H1 (cell line): ENCODE results near the gene LGR4. TPM values are rescaled to one million over a fixed set of nuclear protein-coding genes. Genes with fewer than 3 reads are reported as not detected.

Source experiments
- CTCF ChIA-PET: fragments of 300-600 bp; sonication (Branson Sonifier 250); formaldehyde crosslinking; loops from one replicate; lab custom pipeline; 2021; ENCODE audit not compliant: partially characterized antibody; lab: Charles Lee
- POLR2A ChIA-PET: fragments of 300-600 bp; sonication (Branson Sonifier 250); formaldehyde crosslinking; loops from one replicate; lab custom pipeline; 2021; ENCODE audit warnings: inconsistent platforms; ENCODE audit not compliant: partially characterized antibody; lab: Charles Lee
- DNase-seq, 2 experiments: peaks; one replicate each; pipeline versions ENCODE4 v3.0.0 to v3.0.0-alpha.2; 2010 to 2022; ENCODE audit warnings: low spot score in 2 of 2, low read depth in 1 of 2, mixed read lengths in 1 of 2
- FAIRE-seq: peaks from 2 replicates; lab custom pipeline; 2011; peaks lifted over from hg19 to GRCh38; lab: Jason Lieb, UNC
- H2AFZ ChIP-seq: 2 replicates; pipeline ENCODE4 v1.8.1; 2012; ENCODE audit warnings: low read length, inconsistent platforms
- H2AK5ac ChIP-seq: 2 replicates; pipeline ENCODE4 v1.6.1; 2013; ENCODE audit warnings: low read depth, low read length
- H2BK120ac ChIP-seq: replicated peaks from 2 replicates; pipeline ENCODE3; 2013; ENCODE audit warnings: low read depth, low read length, inconsistent platforms
- H2BK12ac ChIP-seq: 2 replicates; pipeline ENCODE4 v1.6.1; 2013; ENCODE audit warnings: low read depth, low read length
- H2BK15ac ChIP-seq: 2 replicates; pipeline ENCODE4 v1.6.1; 2013; ENCODE audit warnings: low read length
- H2BK20ac ChIP-seq: 2 replicates; pipeline ENCODE4 v1.6.1; 2013; ENCODE audit warnings: low read length
- H2BK5ac ChIP-seq: 2 replicates; pipeline ENCODE4 v1.6.1; 2013; ENCODE audit warnings: low read depth, low read length
- H3K14ac ChIP-seq: 2 replicates; pipeline ENCODE4 v1.6.1; 2013; ENCODE audit warnings: inconsistent platforms; ENCODE audit not compliant: insufficient read length
- H3K18ac ChIP-seq: 2 replicates; pipeline ENCODE4 v1.6.1; 2013; ENCODE audit warnings: low read length; ENCODE audit errors: extremely low read depth
- H3K23ac ChIP-seq: 2 replicates; pipeline ENCODE4 v1.6.1; 2013; ENCODE audit warnings: inconsistent platforms; ENCODE audit not compliant: insufficient read length
- H3K23me2 ChIP-seq: 2 replicates; pipeline ENCODE4 v1.6.1; 2013; ENCODE audit warnings: low read depth, low read length
- H3K27ac ChIP-seq: 2 replicates; pipeline ENCODE4 v1.6.1; 2011; ENCODE audit warnings: low read depth, low read length, inconsistent platforms
- H3K27me3 ChIP-seq, 4 experiments: replicated peaks in 1 of 4; 1 replicate in 1 of 4; 2 replicates in 3 of 4; pipeline versions ENCODE4 v1.6.1 to v1.8.1; 2011 to 2013; ENCODE audit warnings: low read length in 3 of 4, mild to moderate bottlenecking in 3 of 4, inconsistent platforms in 2 of 4, mixed read lengths in 2 of 4, moderate library complexity in 1 of 4; ENCODE audit not compliant: control insufficient read depth in 3 of 4, insufficient read depth in 3 of 4; ENCODE audit errors: extremely low read depth in 1 of 4
- H3K36me3 ChIP-seq, 4 experiments: 2 replicates each; pipeline versions ENCODE4 v1.6.1 to v1.8.1; 2011 to 2013; ENCODE audit warnings: mild to moderate bottlenecking in 4 of 4, low read length in 3 of 4, moderate library complexity in 2 of 4, control low read depth in 1 of 4, inconsistent platforms in 1 of 4; ENCODE audit not compliant: insufficient read depth in 4 of 4, control insufficient read depth in 2 of 4
- H3K4ac ChIP-seq: replicated peaks from 2 replicates; pipeline ENCODE3; 2013; ENCODE audit warnings: low read length, low read depth, mixed read lengths, inconsistent platforms; ENCODE audit not compliant: insufficient read length
- H3K4me1 ChIP-seq, 4 experiments: replicated peaks in 1 of 4; 1 replicate in 1 of 4; 2 replicates in 3 of 4; pipeline versions ENCODE4 v1.6.1 to v1.8.1; 2011 to 2013; ENCODE audit warnings: low read length in 3 of 4, inconsistent platforms in 2 of 4, mixed read lengths in 1 of 4; ENCODE audit not compliant: insufficient read depth in 4 of 4, control insufficient read depth in 3 of 4
- H3K4me2 ChIP-seq, 2 experiments: 2 replicates each; pipeline versions ENCODE4 v1.6.1 to v1.8.1; 2011 to 2013; ENCODE audit warnings: low read depth in 2 of 2, low read length in 2 of 2, control low read depth in 1 of 2, inconsistent platforms in 1 of 2, mild to moderate bottlenecking in 1 of 2; ENCODE audit not compliant: insufficient read depth in 1 of 2
- H3K4me3 ChIP-seq, 4 experiments: fragments of 200-600, 300-600 bp in 1 of 4; sonication (generic), shearing (Covaris generic), sonication (Bioruptor Twin) in 1 of 4; 2 replicates each; pipeline versions ENCODE4 v1.5.1 to v1.8.1; 2011 to 2016; ENCODE audit warnings: low read length in 4 of 4, low read depth in 3 of 4, control low read depth in 2 of 4, inconsistent platforms in 2 of 4, mild to moderate bottlenecking in 2 of 4, mixed read lengths in 1 of 4, moderate library complexity in 1 of 4; ENCODE audit not compliant: insufficient read depth in 2 of 4; ENCODE audit errors: extremely low read depth in 1 of 4
- H3K56ac ChIP-seq: replicated peaks from 2 replicates; pipeline ENCODE3; 2013; ENCODE audit warnings: low read depth, mild to moderate bottlenecking, mixed read lengths, low read length, inconsistent platforms; ENCODE audit not compliant: insufficient read length
- H3K79me1 ChIP-seq: 2 replicates; pipeline ENCODE4 v1.6.1; 2013; ENCODE audit warnings: low read depth, low read length, control low read depth
- H3K79me2 ChIP-seq, 2 experiments: 2 replicates each; pipeline versions ENCODE4 v1.6.1 to v1.8.1; 2012 to 2013; ENCODE audit warnings: low read length in 2 of 2, mild to moderate bottlenecking in 2 of 2, inconsistent platforms in 1 of 2; ENCODE audit not compliant: insufficient read depth in 2 of 2, control insufficient read depth in 1 of 2
- H3K9ac ChIP-seq, 4 experiments: replicated peaks in 1 of 4; 1 replicate in 1 of 4; 2 replicates in 3 of 4; pipeline versions ENCODE4 v1.6.1 to v1.8.1; 2011 to 2013; ENCODE audit warnings: low read depth in 3 of 4, low read length in 3 of 4, control low read depth in 2 of 4, mild to moderate bottlenecking in 2 of 4, moderate library complexity in 2 of 4, inconsistent platforms in 1 of 4; ENCODE audit errors: extremely low read depth in 1 of 4
- H3K9me3 ChIP-seq, 2 experiments: 2 replicates each; pipeline versions ENCODE4 v1.6.1 to v1.8.1; 2012 to 2013; ENCODE audit warnings: mild to moderate bottlenecking in 2 of 2, moderate library complexity in 2 of 2, control low read depth in 1 of 2, inconsistent platforms in 1 of 2, low read depth in 1 of 2, low read length in 1 of 2, mixed read lengths in 1 of 2; ENCODE audit not compliant: insufficient read depth in 2 of 2
- H4K20me1 ChIP-seq, 2 experiments: replicated peaks in 1 of 2; 2 replicates each; pipeline versions ENCODE3 to v1.8.1; 2011 to 2013; ENCODE audit warnings: inconsistent platforms in 2 of 2, low read length in 2 of 2, mild to moderate bottlenecking in 1 of 2; ENCODE audit not compliant: insufficient read depth in 2 of 2, control insufficient read depth in 1 of 2
- H4K5ac ChIP-seq: 2 replicates; pipeline ENCODE4 v1.6.1; 2013; ENCODE audit warnings: low read length, low read depth, mixed read lengths, inconsistent platforms; ENCODE audit not compliant: insufficient read length
- H4K8ac ChIP-seq: 2 replicates; pipeline ENCODE4 v1.8.0; 2013; ENCODE audit warnings: mild to moderate bottlenecking, moderate library complexity, low read length, inconsistent platforms; ENCODE audit not compliant: insufficient read depth; ENCODE audit errors: extremely low read depth
- H4K91ac ChIP-seq: replicated peaks from 2 replicates; pipeline ENCODE3; 2013; ENCODE audit warnings: low read length, mixed read lengths, inconsistent platforms; ENCODE audit not compliant: insufficient read length
- BCL11A ChIP-seq, 2 experiments: IDR thresholded peaks; one replicate each; pipeline ENCODE4 v1.6.1; 2011; ENCODE audit warnings: low read depth in 2 of 2, low read length in 2 of 2, mild to moderate bottlenecking in 2 of 2
- GABPA ChIP-seq: IDR thresholded peaks from 2 replicates; pipeline ENCODE4 v1.6.1; 2011; ENCODE audit warnings: mild to moderate bottlenecking, low read length, moderate library complexity, borderline replicate concordance; ENCODE audit not compliant: insufficient read depth
- HDAC6 ChIP-seq: IDR thresholded peaks from one replicate; pipeline ENCODE4 v1.7.1; 2012; ENCODE audit warnings: low read depth, mild to moderate bottlenecking, inconsistent platforms, low read length, moderate library complexity
- JUN ChIP-seq: IDR thresholded peaks from 2 replicates; pipeline ENCODE4 v1.6.1; 2011; ENCODE audit warnings: low read depth, mild to moderate bottlenecking, improper control_type of control experiment, low read length
- NRF1 ChIP-seq: IDR thresholded peaks from 2 replicates; pipeline ENCODE4 v1.6.1; 2011; ENCODE audit warnings: mild to moderate bottlenecking, low read depth, low read length, improper control_type of control experiment
- SAP30 ChIP-seq: fragments of 300-600 bp; sonication (generic); IDR thresholded peaks from 2 replicates; pipeline ENCODE4 v1.7.1; 2012; ENCODE audit warnings: low read length, moderate library complexity, mild to moderate bottlenecking, inconsistent platforms; ENCODE audit not compliant: insufficient read depth, insufficient replicate concordance
- SIRT6 ChIP-seq: IDR thresholded peaks from one replicate; pipeline ENCODE4 v1.7.1; 2012; ENCODE audit warnings: low read length, inconsistent platforms
- TAF1 ChIP-seq: IDR thresholded peaks from 2 replicates; pipeline ENCODE4 v1.6.1; 2011; ENCODE audit warnings: mild to moderate bottlenecking, low read depth, low read length
- YY1 ChIP-seq: IDR thresholded peaks from 2 replicates; pipeline ENCODE4 v1.6.1; 2011; ENCODE audit warnings: low read depth, mild to moderate bottlenecking, low read length
- WGBS, 2 experiments: shearing (Covaris generic) in 1 of 2; methylation state at CpG; one replicate each; pipeline versions ENCODE4 v1.1.6 to v1.1.7; 2013 to 2015; ENCODE audit warnings: low lambda C conversion rate in 2 of 2, mixed read lengths in 2 of 2, inconsistent platforms in 1 of 2, low coverage in 1 of 2, missing lambda C conversion rate in 1 of 2; ENCODE audit not compliant: insufficient replicate concordance in 2 of 2, insufficient coverage in 1 of 2, insufficient read length in 1 of 2; ENCODE audit errors: extremely low coverage in 1 of 2, missing lambda C conversion rate in 1 of 2; 5-methylcytosine and 5-hydroxymethylcytosine counted together
- polyA plus RNA-seq, 7 experiments: library from polyadenylated mRNA; depleted of rRNA in 3 of 7; stranded (reverse) in 5 of 7; unstranded in 2 of 7; fragments of >200 nt in 5 of 7; fragments of 200-250 nt in 2 of 7; gene quantifications; 1 replicate in 5 of 7; 2 replicates in 1 of 7; 4 replicates in 1 of 7; pipeline versions ENCODE4 v1.2.1 to v1.2.3, GENCODE V29; 2011 to 2013; ENCODE audit warnings: missing spikeins in 2 of 7, mixed read lengths in 2 of 7
- total RNA-seq: library from RNA; stranded (reverse); fragmentation: NEBNext Ultra II Directional; extraction: Animal tissue kit (Norgen Biotek cat#: 25700); gene quantifications from 2 replicates; pipeline ENCODE4 v1.2.1, GENCODE V29; 2021
- TF ChIP-seq, protein P1 (sequence below): IDR thresholded peaks from 2 replicates; pipeline ENCODE4 v1.6.1; 2012; ENCODE audit warnings: low read length, inconsistent platforms

Gene LGR4
- total and polyA plus RNA-seq, 2 of the 8 experiments (the other 6 are each of a cell fraction or from before 2014, with no cell fraction given) = 26.6 to 61.7 TPM

DNA sequence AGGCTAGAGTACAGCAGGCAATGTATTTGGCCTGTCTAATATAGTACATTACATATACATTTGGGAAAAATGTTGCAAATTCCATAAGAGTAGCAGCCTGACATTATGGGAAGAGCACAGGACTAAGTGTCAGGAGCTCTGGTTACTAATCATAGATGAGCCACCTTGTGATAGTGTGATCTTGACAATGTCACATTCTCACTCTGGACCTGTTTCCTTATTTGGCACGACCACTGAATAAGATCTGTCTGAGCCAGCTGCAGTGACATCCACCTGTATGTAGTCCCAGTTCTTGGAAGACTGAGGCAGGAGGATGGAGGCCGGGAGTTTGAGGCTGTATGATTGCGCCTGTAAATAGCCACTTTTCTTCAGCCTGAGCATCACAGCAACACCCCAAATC is 39.6 kb upstream of the LGR4 start:
- FAIRE-seq = no peak
- 84% methylated on average over 3 of the region's 3 CpGs; no CpG with 5 or more reads in 1 of the 2 experiments for WGBS, 2 experiments

More for the DNA sequence above, 39.6 kb upstream of the LGR4 start:
- Histone ChIP-seq H2BK5ac (no peak overlapping the region), H3K27ac (no peak overlapping the region), H4K20me1 (no peaks in the 10 kb centered on the region), H3K27me3 (no peaks in the 10 kb centered on the region), H2AK5ac (0 out of 2 replicates have a peak overlapping the region, but pooled peaks have one; percentile 1), H3K79me2 (no peaks in the 10 kb centered on the region), H2BK20ac (no peak overlapping the region), H3K18ac (no peak overlapping the region), H4K8ac (no peak overlapping the region), H3K23me2 (no peaks in the 10 kb centered on the region), H3K36me3 (no peaks in the 10 kb centered on the region), H3K79me1 (no peaks in the 10 kb centered on the region), H2BK12ac (no peak overlapping the region), H4K91ac (no peak overlapping the region), H3K4me2 (no peak overlapping the region), H3K4ac (no peak overlapping the region), H3K4me1 (peaks cover 0 to 2% (median under 1%) of the 10 kb centered on the region in 4 experiments; a peak in 1 of 7 replicates), H3K56ac (no peak overlapping the region), H3K9me3 (no peaks in the 10 kb centered on the region), H2BK120ac (no peak overlapping the region), H3K9ac (no peak overlapping the region), H3K4me3 (no peak overlapping the region), H4K5ac (no peak overlapping the region), H2AFZ (no peak overlapping the region), H3K14ac (no peak overlapping the region), H2BK15ac (no peak overlapping the region), H3K23ac (no peak overlapping the region)
- POLR2A ChIA-PET = no interaction called here
- TF ChIP-seq HDAC6 (no peak), SAP30 (no peak), BCL11A (IDR thresholded peaks at IDR 0.05; ENCODE audit: low read depth in 2 of 2, low read length in 2 of 2) (no peak), NRF1 (no peak), SIRT6 (no peak), JUN (no peak), GABPA (no peak), TAF1 (no peak), YY1 (no peak)
- TF ChIP-seq, protein P1, sequence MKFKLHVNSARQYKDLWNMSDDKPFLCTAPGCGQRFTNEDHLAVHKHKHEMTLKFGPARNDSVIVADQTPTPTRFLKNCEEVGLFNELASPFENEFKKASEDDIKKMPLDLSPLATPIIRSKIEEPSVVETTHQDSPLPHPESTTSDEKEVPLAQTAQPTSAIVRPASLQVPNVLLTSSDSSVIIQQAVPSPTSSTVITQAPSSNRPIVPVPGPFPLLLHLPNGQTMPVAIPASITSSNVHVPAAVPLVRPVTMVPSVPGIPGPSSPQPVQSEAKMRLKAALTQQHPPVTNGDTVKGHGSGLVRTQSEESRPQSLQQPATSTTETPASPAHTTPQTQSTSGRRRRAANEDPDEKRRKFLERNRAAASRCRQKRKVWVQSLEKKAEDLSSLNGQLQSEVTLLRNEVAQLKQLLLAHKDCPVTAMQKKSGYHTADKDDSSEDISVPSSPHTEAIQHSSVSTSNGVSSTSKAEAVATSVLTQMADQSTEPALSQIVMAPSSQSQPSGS = no peak
- CTCF ChIA-PET = interaction anchor here (0.7 to 1.5 kb wide), 3 partner anchors 10 to 13 kb away, joined by 3 to 5 read pairs (median 4); no protein-coding TSS in a partner anchor
- no peak for DNase-seq
